Loucy (cell line): Measurements from ENCODE around the gene RACK1.
A peak's percentile ranks its signal among the peaks of the same experiment; 100 is the strongest.

Source experiments
- H2AFZ ChIP-seq: fragments of 200-600 bp; sonication (generic); 2 replicates; pipeline ENCODE4 v1.6.0; 2016; ENCODE audit warnings: antibody characterized with exemption, mild to moderate bottlenecking, low read length, moderate library complexity
- H3F3A ChIP-seq: fragments of 200-600 bp; 2 replicates; pipeline ENCODE4 v1.6.0; 2016; ENCODE audit warnings: antibody characterized with exemption, low read depth, mild to moderate bottlenecking
- H3K27me3 ChIP-seq: fragments of 200-600 bp; sonication (generic); 2 replicates; pipeline ENCODE4 v1.6.1; 2014; ENCODE audit warnings: low read length, mild to moderate bottlenecking; ENCODE audit not compliant: insufficient read depth, poor library complexity, severe bottlenecking
- H3K36me3 ChIP-seq: fragments of 200-600 bp; sonication (generic); 2 replicates; pipeline ENCODE4 v1.6.1; 2016; ENCODE audit warnings: low read length; ENCODE audit not compliant: insufficient read depth
- H3K4me1 ChIP-seq: fragments of 200-600 bp; sonication (generic); 2 replicates; pipeline ENCODE4 v1.5.1; 2014; ENCODE audit warnings: low read length, mild to moderate bottlenecking; ENCODE audit not compliant: insufficient read depth, poor library complexity, severe bottlenecking
- H3K4me2 ChIP-seq: fragments of 200-600 bp; sonication (generic); 2 replicates; pipeline ENCODE4 v1.6.0; 2014; ENCODE audit warnings: antibody characterized with exemption, low read length, low read depth, mild to moderate bottlenecking; ENCODE audit not compliant: poor library complexity, severe bottlenecking
- H3K4me3 ChIP-seq: fragments of 200-600 bp; sonication (generic); 2 replicates; pipeline ENCODE4 v1.5.1; 2014; ENCODE audit warnings: low read length, mild to moderate bottlenecking, mixed read lengths; ENCODE audit not compliant: poor library complexity, severe bottlenecking
- H3K79me2 ChIP-seq: fragments of 200-600 bp; sonication (generic); 2 replicates; pipeline ENCODE4 v1.6.1; 2014; ENCODE audit warnings: low read length; ENCODE audit not compliant: insufficient read depth
- H3K9ac ChIP-seq: fragments of 200-600 bp; sonication (generic); 2 replicates; pipeline ENCODE4 v1.6.0; 2014; ENCODE audit warnings: mild to moderate bottlenecking, low read depth, low read length, moderate library complexity; ENCODE audit not compliant: poor library complexity, severe bottlenecking
- H3K9me2 ChIP-seq: fragments of 200-600 bp; sonication (generic); replicated peaks from 2 replicates; pipeline ENCODE4 v1.6.1; 2016; ENCODE audit warnings: low read depth, low read length, mixed read lengths
- H3K9me3 ChIP-seq: fragments of 200-600 bp; sonication (generic); 2 replicates; pipeline ENCODE4 v1.6.1; 2014; ENCODE audit warnings: mild to moderate bottlenecking, antibody characterized with exemption, low read length, low read depth; ENCODE audit not compliant: insufficient read depth
- H4K20me1 ChIP-seq: fragments of 200-600 bp; sonication (generic); 2 replicates; pipeline ENCODE4 v1.6.0; 2014; ENCODE audit warnings: antibody characterized with exemption, low read length, mild to moderate bottlenecking; ENCODE audit not compliant: insufficient read depth, poor library complexity, severe bottlenecking
- EZH2phosphoT487 ChIP-seq: fragments of 200-600 bp; IDR thresholded peaks from 2 replicates; pipeline ENCODE4 v1.6.1; 2018; ENCODE audit warnings: antibody characterized with exemption, mild to moderate bottlenecking, moderate library complexity, borderline replicate concordance
- TF ChIP-seq, protein P1 (sequence below): fragments of 200-600 bp; sonication (generic); conservative IDR thresholded peaks from 2 replicates; pipeline ENCODE4 v1.5.1; 2014; ENCODE audit warnings: mild to moderate bottlenecking, antibody characterized with exemption, low read length

RACK1 gene

GRCh38 chr5:181190711-181191525 lies 52.8 kb downstream of the RACK1 start:
- no peaks in the 10 kb centered on the region for H3K9me2 ChIP-seq

DNA sequence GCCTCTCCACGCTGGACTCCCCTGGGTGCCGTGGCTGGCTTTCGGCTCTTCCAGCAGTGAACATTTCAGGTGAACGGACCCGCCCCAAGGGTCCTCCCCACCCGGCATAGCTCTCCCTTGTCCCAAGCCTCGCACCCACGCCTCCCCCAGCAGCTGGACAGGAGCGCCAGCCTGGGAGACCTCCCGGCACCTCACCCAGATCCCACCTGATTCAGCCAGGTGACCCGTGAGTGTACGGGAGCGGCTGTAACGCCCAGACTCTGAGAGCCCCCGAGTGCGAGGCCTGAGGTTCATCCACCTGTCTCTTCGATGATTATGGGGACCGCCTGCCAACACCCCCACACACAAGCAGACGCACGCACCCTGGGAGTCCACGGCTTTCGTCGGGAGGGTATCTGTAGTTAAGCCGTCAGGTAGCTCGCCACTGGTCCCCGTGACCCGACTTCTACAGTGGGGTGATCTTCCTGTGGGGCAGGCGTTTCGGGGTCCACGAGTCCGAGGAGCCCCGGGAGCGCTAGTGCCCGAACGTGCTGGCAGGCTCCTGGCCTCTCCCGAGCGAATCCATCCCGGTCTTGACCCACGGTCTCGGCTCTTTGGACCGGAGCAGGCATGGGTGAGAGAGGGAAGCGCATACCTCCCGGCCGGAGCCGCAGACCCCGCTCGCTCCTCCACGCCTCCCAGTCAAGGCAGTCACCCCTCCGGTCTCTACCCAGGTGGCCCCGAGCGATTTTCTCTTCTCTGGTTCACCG lies 53.6 kb downstream of the RACK1 start:
- no peak for TF ChIP-seq EZH2phosphoT487
- TF ChIP-seq, protein P1, sequence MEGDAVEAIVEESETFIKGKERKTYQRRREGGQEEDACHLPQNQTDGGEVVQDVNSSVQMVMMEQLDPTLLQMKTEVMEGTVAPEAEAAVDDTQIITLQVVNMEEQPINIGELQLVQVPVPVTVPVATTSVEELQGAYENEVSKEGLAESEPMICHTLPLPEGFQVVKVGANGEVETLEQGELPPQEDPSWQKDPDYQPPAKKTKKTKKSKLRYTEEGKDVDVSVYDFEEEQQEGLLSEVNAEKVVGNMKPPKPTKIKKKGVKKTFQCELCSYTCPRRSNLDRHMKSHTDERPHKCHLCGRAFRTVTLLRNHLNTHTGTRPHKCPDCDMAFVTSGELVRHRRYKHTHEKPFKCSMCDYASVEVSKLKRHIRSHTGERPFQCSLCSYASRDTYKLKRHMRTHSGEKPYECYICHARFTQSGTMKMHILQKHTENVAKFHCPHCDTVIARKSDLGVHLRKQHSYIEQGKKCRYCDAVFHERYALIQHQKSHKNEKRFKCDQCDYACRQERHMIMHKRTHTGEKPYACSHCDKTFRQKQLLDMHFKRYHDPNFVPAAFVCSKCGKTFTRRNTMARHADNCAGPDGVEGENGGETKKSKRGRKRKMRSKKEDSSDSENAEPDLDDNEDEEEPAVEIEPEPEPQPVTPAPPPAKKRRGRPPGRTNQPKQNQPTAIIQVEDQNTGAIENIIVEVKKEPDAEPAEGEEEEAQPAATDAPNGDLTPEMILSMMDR = no peak
- Histone ChIP-seq H3K9me3 (no peaks in the 10 kb centered on the region), H3K36me3 (no peaks in the 10 kb centered on the region), H4K20me1 (no peaks in the 10 kb centered on the region), H3K4me1 (peaks cover 7% of the 10 kb centered on the region), H2AFZ (peak overlapping the region; percentile 64), H3K9ac (peak overlapping the region; percentile 92), H3K4me2 (peak overlapping the region; percentile 93), H3K9me2 (no peaks in the 10 kb centered on the region), H3F3A (no peaks in the 10 kb centered on the region), H3K27me3 (no peaks in the 10 kb centered on the region), H3K79me2 (no peaks in the 10 kb centered on the region), H3K4me3 (peak overlapping the region; percentile 95)

More at GRCh38 chr5:181190711-181191525, 52.8 kb downstream of the RACK1 start:
- Histone ChIP-seq H3K4me1 (peaks cover 7% of the 10 kb centered on the region), H3K4me3 (peak overlapping the region; percentile 95), H3K79me2 (no peaks in the 10 kb centered on the region), H3F3A (no peaks in the 10 kb centered on the region), H2AFZ (peak overlapping the region; percentile 84), H3K9ac (peak overlapping the region; percentile 92), H4K20me1 (no peaks in the 10 kb centered on the region), H3K36me3 (no peaks in the 10 kb centered on the region), H3K9me3 (no peaks in the 10 kb centered on the region), H3K27me3 (no peaks in the 10 kb centered on the region), H3K4me2 (peak overlapping the region; percentile 93)
- TF ChIP-seq EZH2phosphoT487 = no peak
- TF ChIP-seq, protein P1 = peak; percentile 42

GRCh38 chr5:181189363-181189961 lies 54.2 kb downstream of the RACK1 start:
- Histone ChIP-seq H3K36me3 (no peaks in the 10 kb centered on the region), H4K20me1 (no peaks in the 10 kb centered on the region), H2AFZ (peak overlapping the region; percentile 64), H3K9me2 (no peaks in the 10 kb centered on the region), H3F3A (no peaks in the 10 kb centered on the region), H3K4me1 (peaks cover 7% of the 10 kb centered on the region), H3K4me2 (peak overlapping the region; percentile 93), H3K79me2 (no peaks in the 10 kb centered on the region), H3K9me3 (no peaks in the 10 kb centered on the region), H3K4me3 (peak overlapping the region; percentile 95), H3K27me3 (no peaks in the 10 kb centered on the region), H3K9ac (peak overlapping the region; percentile 92)
- TF ChIP-seq, protein P1 = no peak
- no peak for TF ChIP-seq EZH2phosphoT487
